Upper lobe of left lung (tissue), 4 donors: ENCODE data around the gene ALLC.

ENCODE experiments used
- CTCF ChIP-seq, 6 experiments: fragments of 450-650 bp in 4 of 6; fragments of 200-600 bp in 2 of 6; sonication (generic) in 2 of 6; IDR thresholded peaks; one replicate each; pipeline ENCODE4 v1.5.1; 2016 to 2019; ENCODE audit warnings: antibody characterized with exemption in 6 of 6
- POLR2A ChIP-seq, 4 donors: fragments of 450-650 bp; IDR thresholded peaks; one replicate each; pipeline ENCODE4 v1.5.1; 2016 to 2017; ENCODE audit warnings: antibody characterized with exemption in 4 of 4, mild to moderate bottlenecking in 2 of 4

DNA sequence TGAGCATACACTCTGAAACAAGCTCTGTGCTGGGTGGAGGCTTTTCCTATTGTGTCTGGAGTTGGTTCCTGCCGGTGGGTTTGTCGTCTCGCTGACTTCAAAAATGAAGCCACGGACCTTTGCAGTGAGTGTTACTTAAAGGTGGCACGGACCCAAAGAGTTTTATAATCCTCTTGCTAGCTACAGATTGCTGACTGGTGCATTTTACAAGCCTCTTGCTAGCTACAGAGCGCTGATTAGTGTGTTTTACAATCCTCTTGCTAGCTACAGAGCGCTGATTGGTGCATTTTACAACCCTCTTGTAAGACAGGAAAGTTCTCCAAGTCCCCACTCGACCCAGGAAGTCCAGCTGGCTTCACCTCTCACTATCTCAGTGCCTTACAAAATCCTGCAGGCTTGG is 60.7 kb downstream of the ALLC start:
- TF ChIP-seq CTCF (IDR thresholded peaks at IDR 0.05) = no peak
- no peak for TF ChIP-seq POLR2A (IDR thresholded peaks at IDR 0.05)
